Liver (tissue), 9 donors: Measurements from ENCODE around the gene ANAPC5. TPM values are rescaled to one million over a fixed set of nuclear protein-coding genes. Genes with fewer than 3 reads are reported as not detected.
"Not testable (repeated sequence)": the region's sequence is repeated elsewhere in the genome, so short reads cannot be mapped to it uniquely, and the experiment has no call there.

Source experiments
- DNase-seq: peaks from one replicate; pipeline ENCODE4 v3.0.0-alpha.2; 2017; ENCODE audit warnings: low spot score
- H3K27ac ChIP-seq, 2 donors: one replicate each; pipeline ENCODE4 v1.7.0; 2013; ENCODE audit warnings: inconsistent platforms in 2 of 2, low read length in 2 of 2, control low read depth in 1 of 2, low read depth in 1 of 2, mild to moderate bottlenecking in 1 of 2
- H3K27me3 ChIP-seq, 4 donors: one replicate each; pipeline versions ENCODE4 v1.6.1 to v1.7.0; 2013; ENCODE audit warnings: low read length in 3 of 4, inconsistent platforms in 1 of 4, mild to moderate bottlenecking in 1 of 4, moderate library complexity in 1 of 4; ENCODE audit not compliant: control insufficient read depth in 4 of 4, insufficient read depth in 4 of 4
- H3K36me3 ChIP-seq, 4 donors: one replicate each; pipeline versions ENCODE4 v1.6.1 to v1.7.0; 2013; ENCODE audit warnings: low read length in 3 of 4, mild to moderate bottlenecking in 3 of 4, low read depth in 1 of 4, moderate library complexity in 1 of 4; ENCODE audit not compliant: control insufficient read depth in 4 of 4, insufficient read depth in 3 of 4
- H3K4me1 ChIP-seq, 4 donors: one replicate each; pipeline versions ENCODE4 v1.6.1 to v1.7.0; 2013; ENCODE audit warnings: low read length in 3 of 4, mild to moderate bottlenecking in 3 of 4, moderate library complexity in 1 of 4; ENCODE audit not compliant: control insufficient read depth in 4 of 4, insufficient read depth in 4 of 4
- H3K4me3 ChIP-seq, 3 donors: one replicate each; pipeline versions ENCODE4 v1.6.1 to v1.7.0; 2013; ENCODE audit warnings: low read length in 3 of 3, control low read depth in 1 of 3, low read depth in 1 of 3, mild to moderate bottlenecking in 1 of 3
- H3K9ac ChIP-seq, 2 donors: one replicate each; pipeline ENCODE4 v1.7.0; 2013; ENCODE audit warnings: low read length in 2 of 2, mild to moderate bottlenecking in 2 of 2, moderate library complexity in 2 of 2, control low read depth in 1 of 2, low read depth in 1 of 2
- H3K9me3 ChIP-seq, 4 donors: one replicate each; pipeline versions ENCODE4 v1.6.1 to v1.7.0; 2013; ENCODE audit warnings: low read length in 3 of 4; ENCODE audit not compliant: control insufficient read depth in 4 of 4
- ATF3 ChIP-seq: IDR thresholded peaks from 2 replicates; pipeline ENCODE4 v1.6.1; 2016; ENCODE audit warnings: antibody characterized with exemption
- CTCF ChIP-seq: fragments of 150-350 bp; IDR thresholded peaks from 2 replicates; pipeline ENCODE4 v1.5.1; 2017; ENCODE audit warnings: improper control_type of control experiment, low read depth, low read length; ENCODE audit not compliant: missing input control
- EGR1 ChIP-seq, 2 donors: IDR thresholded peaks; 2 replicates each; pipeline ENCODE4 v1.6.1; 2016 to 2018; ENCODE audit warnings: antibody characterized with exemption in 2 of 2, low read depth in 2 of 2
- FOXA1 ChIP-seq: IDR thresholded peaks from 2 replicates; pipeline ENCODE4 v1.6.1; 2016; ENCODE audit warnings: antibody characterized with exemption
- FOXA2 ChIP-seq: IDR thresholded peaks from 2 replicates; pipeline ENCODE4 v1.6.1; 2016; ENCODE audit warnings: antibody characterized with exemption
- HNF4G ChIP-seq: IDR thresholded peaks from 2 replicates; pipeline ENCODE4 v1.6.1; 2016; ENCODE audit warnings: antibody characterized with exemption
- MAX ChIP-seq: IDR thresholded peaks from 2 replicates; pipeline ENCODE4 v1.6.1; 2016; ENCODE audit warnings: antibody characterized with exemption
- NR2F2 ChIP-seq: IDR thresholded peaks from 2 replicates; pipeline ENCODE4 v1.6.1; 2016; ENCODE audit warnings: antibody characterized with exemption
- RAD21 ChIP-seq, 2 donors: IDR thresholded peaks; 2 replicates each; pipeline ENCODE4 v1.6.1; 2016; ENCODE audit warnings: antibody characterized with exemption in 2 of 2, mild to moderate bottlenecking in 2 of 2
- REST ChIP-seq: IDR thresholded peaks from 2 replicates; pipeline ENCODE4 v1.6.1; 2016; ENCODE audit warnings: antibody characterized with exemption, mild to moderate bottlenecking
- RXRA ChIP-seq, 2 donors: IDR thresholded peaks; 2 replicates each; pipeline ENCODE4 v1.6.1; 2017 to 2018; ENCODE audit warnings: antibody characterized with exemption in 2 of 2, mild to moderate bottlenecking in 1 of 2
- SP1 ChIP-seq: IDR thresholded peaks from 2 replicates; pipeline ENCODE4 v1.6.1; 2018; ENCODE audit warnings: antibody characterized with exemption, mild to moderate bottlenecking
- YY1 ChIP-seq: IDR thresholded peaks from 2 replicates; pipeline ENCODE4 v1.6.1; 2016; ENCODE audit warnings: antibody characterized with exemption, mild to moderate bottlenecking
- WGBS: extraction: QIAGEN DNeasy Blood & Tissue Kit; methylation state at CpG from one replicate; pipeline ENCODE4 v1.1.7; 2013; 5-methylcytosine and 5-hydroxymethylcytosine counted together
- polyA plus RNA-seq, 2 donors: library from polyadenylated mRNA; stranded (reverse) in 1 of 2; unstranded in 1 of 2; fragments of 200-250 nt in 1 of 2; fragments of >200 nt in 1 of 2; fragmentation: Nextera tagmentation in 1 of 2; extraction: Ambion mirVana in 1 of 2; gene quantifications; one replicate each; pipeline versions ENCODE4 v1.2.1 to v1.2.3, GENCODE V29; 2013 to 2015
- total RNA-seq, 2 donors: library from RNA; depleted of rRNA; stranded (reverse); fragments of >200 nt; gene quantifications; one replicate each; pipeline ENCODE4 v1.2.3, GENCODE V29; 2014
- donor health status: healthy.
- donor health status: healthy.
- donor health status: healthy.
- donor health status: healthy.
- donor health status: healthy.

The ANAPC5 gene
- total and polyA plus RNA-seq, 4 donors = 44.1 to 111 (median 62.2) TPM

GRCh38 chr12:121314431-121314830 lies 37.8 kb downstream of the ANAPC5 start:
- Histone ChIP-seq H3K27ac (no peak overlapping the region), H3K36me3 (peaks cover 6 to 34% (median 21%) of the 10 kb centered on the region in 4 donors), H3K9me3 (no peaks in the 10 kb centered on the region), H3K4me3 (no peak overlapping the region), H3K4me1 (no peaks in the 10 kb centered on the region), H3K27me3 (no peaks in the 10 kb centered on the region), H3K9ac (no peak overlapping the region)
- TF ChIP-seq MAX = no peak
- TF ChIP-seq CTCF = no peak
- no peak for TF ChIP-seq NR2F2
- 84% methylated on average over 3 of the region's 3 CpGs for WGBS
- no peak for DNase-seq

- H3K4me1 ChIP-seq, DNase-seq, H3K9me3 ChIP-seq, H3K27ac ChIP-seq, H3K4me3 ChIP-seq, H3K9ac ChIP-seq, H3K27me3 ChIP-seq: not testable (repeated sequence)
- H3K36me3 ChIP-seq = peaks cover 5 to 24% (median 17%) of the 10 kb centered on the region in 4 donors
- WGBS = 85% methylated on average over 1 of the region's 1 CpG
Measured at GRCh38 chr12:121310231-121310630, 42.0 kb downstream of the ANAPC5 start.

GRCh38 chr12:121307397-121307796 lies 44.8 kb downstream of the ANAPC5 start:
- not testable (repeated sequence) for DNase-seq
- 98% methylated on average over 8 of the region's 8 CpGs for WGBS

GRCh38 chr12:121304306-121304705 lies 47.9 kb downstream of the ANAPC5 start:
- no peak for DNase-seq
- Histone ChIP-seq H3K27ac (no peak overlapping the region), H3K9me3 (no peaks in the 10 kb centered on the region), H3K4me3 (no peak overlapping the region), H3K36me3 (peaks cover 2 to 13% (median 9%) of the 10 kb centered on the region in 4 donors), H3K9ac (no peak overlapping the region), H3K4me1 (no peaks in the 10 kb centered on the region), H3K27me3 (no peaks in the 10 kb centered on the region)
- 94% methylated on average over 4 of the region's 4 CpGs for WGBS
- no peak for TF ChIP-seq FOXA2
- no peak for TF ChIP-seq MAX
- TF ChIP-seq YY1 = no peak
- no peak for TF ChIP-seq RAD21 (IDR thresholded peaks at IDR 0.05)
- no peak for TF ChIP-seq NR2F2
- TF ChIP-seq HNF4G = no peak
- TF ChIP-seq EGR1 (IDR thresholded peaks at IDR 0.05; ENCODE audit: low read depth in 2 of 2) = no peak
- no peak for TF ChIP-seq CTCF
- TF ChIP-seq FOXA1 = no peak
- no peak for TF ChIP-seq SP1
- TF ChIP-seq ATF3 = no peak
- no peak for TF ChIP-seq RXRA (IDR thresholded peaks at IDR 0.05)
- TF ChIP-seq REST = no peak

More at GRCh38 chr12:121307397-121307796, 44.8 kb downstream of the ANAPC5 start:
- not testable (repeated sequence) for H3K4me3 ChIP-seq, H3K9ac ChIP-seq, H3K4me1 ChIP-seq, H3K27ac ChIP-seq, H3K9me3 ChIP-seq, H3K27me3 ChIP-seq
- H3K36me3 ChIP-seq = peaks cover 5 to 24% (median 17%) of the 10 kb centered on the region in 4 donors
